Osteoblast (primary cell): ENCODE measurements around the gene GPC5. TPM values are rescaled to one million over a fixed set of nuclear protein-coding genes. Genes with fewer than 3 reads are reported as not detected.

Experiments
- DNase-seq: peaks from one replicate; pipeline ENCODE4 v3.0.0; 2011; ENCODE audit warnings: low spot score, mixed read lengths; ENCODE audit not compliant: insufficient read length; ENCODE audit errors: missing footprints
- H2AFZ ChIP-seq: 2 replicates; pipeline ENCODE4 v1.6.0; 2011; ENCODE audit warnings: mild to moderate bottlenecking, low read length
- H3K27ac ChIP-seq: 2 replicates; pipeline ENCODE4 v1.5.1; 2011; ENCODE audit warnings: mild to moderate bottlenecking, low read depth, low read length, moderate library complexity
- H3K27me3 ChIP-seq: 2 replicates; pipeline ENCODE4 v1.6.0; 2012; ENCODE audit warnings: mild to moderate bottlenecking, control low read depth, inconsistent platforms, low read length, moderate library complexity; ENCODE audit not compliant: insufficient read depth
- H3K36me3 ChIP-seq: 2 replicates; pipeline ENCODE4 v1.5.1; 2011; ENCODE audit warnings: mild to moderate bottlenecking, low read length, control low read depth, moderate library complexity; ENCODE audit not compliant: insufficient read depth
- H3K4me1 ChIP-seq: 2 replicates; pipeline ENCODE4 v1.5.1; 2011; ENCODE audit warnings: mild to moderate bottlenecking, low read length, control low read depth, moderate library complexity; ENCODE audit not compliant: insufficient read depth
- H3K4me2 ChIP-seq: 2 replicates; pipeline ENCODE4 v1.6.0; 2011; ENCODE audit warnings: mild to moderate bottlenecking, low read length; ENCODE audit not compliant: insufficient read depth
- H3K4me3 ChIP-seq: fragments of 200-600 bp; sonication (generic); 3 replicates; pipeline ENCODE4 v1.5.1; 2012; ENCODE audit warnings: mild to moderate bottlenecking, low read length, inconsistent platforms; ENCODE audit not compliant: insufficient read depth
- H3K79me2 ChIP-seq: 2 replicates; pipeline ENCODE4 v1.6.0; 2012; ENCODE audit warnings: mild to moderate bottlenecking, low read length, control low read depth, inconsistent platforms; ENCODE audit not compliant: insufficient read depth
- H3K9me3 ChIP-seq: 2 replicates; pipeline ENCODE4 v1.5.1; 2011; ENCODE audit warnings: low read depth, low read length, control low read depth
- H4K20me1 ChIP-seq: 2 replicates; pipeline ENCODE4 v1.6.0; 2012; ENCODE audit warnings: mild to moderate bottlenecking, low read length, control low read depth; ENCODE audit not compliant: insufficient read depth
- CTCF ChIP-seq: IDR thresholded peaks from 2 replicates; pipeline ENCODE4 v1.5.1; 2011; ENCODE audit warnings: mild to moderate bottlenecking, low read depth, low read length, moderate library complexity; ENCODE audit errors: extremely low read depth
- total RNA-seq: library from RNA; depleted of rRNA; stranded (reverse); fragments of >200 nt; gene quantifications from 2 replicates; pipeline ENCODE4 v1.2.3, GENCODE V29; 2012

The GPC5 gene
- total RNA-seq, 1 donor = 0.36 TPM

GRCh38 chr13:92761710-92762109, 1363.3 kb downstream of the GPC5 start:
- Histone ChIP-seq H3K4me3 (no peak overlapping the region), H3K9me3 (no peaks in the 10 kb centered on the region), H3K27me3 (no peaks in the 10 kb centered on the region), H2AFZ (no peak overlapping the region), H3K4me1 (no peaks in the 10 kb centered on the region), H3K27ac (no peak overlapping the region), H3K36me3 (no peaks in the 10 kb centered on the region), H3K4me2 (no peak overlapping the region), H4K20me1 (no peaks in the 10 kb centered on the region), H3K79me2 (no peaks in the 10 kb centered on the region)
- DNase-seq = no peak
- no peak for TF ChIP-seq CTCF

GRCh38 chr13:92767468-92767867, 1369.0 kb downstream of the GPC5 start:
- Histone ChIP-seq H3K27ac (no peak overlapping the region), H3K27me3 (no peaks in the 10 kb centered on the region), H3K79me2 (no peaks in the 10 kb centered on the region), H4K20me1 (no peaks in the 10 kb centered on the region), H3K4me3 (no peak overlapping the region), H3K9me3 (no peaks in the 10 kb centered on the region), H2AFZ (peak overlapping the region; percentile 37), H3K4me2 (peak overlapping the region; percentile 50), H3K4me1 (no peaks in the 10 kb centered on the region), H3K36me3 (no peaks in the 10 kb centered on the region)
- no peak for DNase-seq
- no peak for TF ChIP-seq CTCF

DNA sequence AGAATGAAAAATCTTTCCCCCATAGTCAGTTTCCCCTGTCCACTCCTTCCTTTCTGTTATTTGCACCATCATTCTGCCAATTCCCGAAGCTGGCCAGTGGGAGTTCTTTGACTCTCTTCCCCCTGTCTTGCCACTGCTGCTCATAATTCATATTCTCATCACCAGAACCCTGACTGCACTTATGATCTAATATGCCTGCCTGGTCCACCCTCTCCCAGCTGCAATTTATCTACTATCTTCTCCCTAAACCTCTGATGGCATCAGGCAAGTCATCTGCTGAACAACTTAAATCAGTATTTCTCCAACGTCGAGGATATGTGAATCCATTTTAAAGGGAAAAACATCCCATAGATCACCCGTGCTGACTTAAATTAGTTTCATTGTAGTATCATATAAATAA, 1370.2 kb downstream of the GPC5 start:
- DNase-seq = peak; percentile 14
- no peak overlapping the region for H3K4me2 ChIP-seq

DNA sequence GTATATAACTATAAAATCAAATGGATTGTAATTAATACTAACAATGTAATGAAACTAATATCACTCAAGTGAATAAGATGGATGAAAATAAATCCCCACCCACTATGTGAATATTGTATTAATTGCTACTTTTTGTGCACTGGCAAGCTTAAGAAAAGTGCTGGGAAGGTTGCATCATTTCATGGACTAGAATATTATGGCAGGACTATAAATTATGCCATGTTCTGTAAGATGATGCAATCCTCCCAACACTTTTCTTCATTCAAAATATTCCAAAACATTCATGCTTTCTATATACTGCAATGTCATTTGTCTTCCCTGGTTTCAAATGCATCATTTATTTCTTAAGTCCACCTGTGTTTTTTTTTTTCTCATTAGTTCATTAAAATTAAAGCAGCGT, 1370.6 kb downstream of the GPC5 start:
- Histone ChIP-seq H3K27ac (no peak overlapping the region), H2AFZ (no peak overlapping the region), H3K4me1 (no peaks in the 10 kb centered on the region), H4K20me1 (no peaks in the 10 kb centered on the region), H3K9me3 (no peaks in the 10 kb centered on the region), H3K36me3 (no peaks in the 10 kb centered on the region), H3K4me3 (no peak overlapping the region), H3K27me3 (no peaks in the 10 kb centered on the region), H3K4me2 (no peak overlapping the region), H3K79me2 (no peaks in the 10 kb centered on the region)
- DNase-seq = no peak
- no peak for TF ChIP-seq CTCF

More for the DNA sequence above, 1370.2 kb downstream of the GPC5 start:
- H3K4me3 ChIP-seq = no peak overlapping the region
- no peaks in the 10 kb centered on the region for H3K9me3 ChIP-seq
- no peaks in the 10 kb centered on the region for H3K79me2 ChIP-seq
- no peak for TF ChIP-seq CTCF
- no peaks in the 10 kb centered on the region for H3K4me1 ChIP-seq
- H3K36me3 ChIP-seq = no peaks in the 10 kb centered on the region
- H3K27me3 ChIP-seq = no peaks in the 10 kb centered on the region
- H4K20me1 ChIP-seq = no peaks in the 10 kb centered on the region
- no peak overlapping the region for H2AFZ ChIP-seq
- H3K27ac ChIP-seq = no peak overlapping the region
